Activated CD8-positive, alpha-beta memory T cell treated with anti-CD3 and anti-CD28 coated beads, Interleukin-2, amount 50 U/mL, for 48 hours (primary cell): Measurements from ENCODE around the gene HOXA7.

Source experiments
- DNase-seq: peaks from one replicate; pipeline ENCODE4 v3.0.0-alpha.2; 2020

The HOXA7 gene

DNA sequence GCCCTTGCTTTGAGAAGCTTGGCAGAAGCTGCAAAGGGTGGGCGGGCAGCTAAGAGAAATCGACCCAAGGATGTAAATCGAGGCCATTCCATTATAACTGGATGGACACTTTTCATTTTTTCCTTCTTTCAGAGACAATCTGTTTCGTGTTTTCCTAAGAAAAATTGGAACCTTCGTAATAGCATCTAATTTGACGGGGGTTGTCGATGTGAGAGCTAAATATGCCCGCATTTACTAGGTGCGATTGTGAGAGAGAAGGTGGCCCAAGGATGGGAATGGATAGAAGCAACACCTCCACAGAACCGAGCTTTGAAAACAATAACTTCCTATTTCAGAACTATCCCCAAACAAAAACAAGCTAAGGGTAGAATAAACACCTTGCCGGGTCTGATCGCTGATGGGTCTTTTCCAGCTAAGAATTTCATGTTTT is 25.1 kb downstream of the HOXA7 start:
- no peak for DNase-seq

- DNase-seq = peak; percentile 76
Observed at GRCh38 chr7:27130540-27131389, 25.7 kb downstream of the HOXA7 start, which contains the start of gene HOXA4. HOXA4 (minus strand) TSS chr7:27130757; CDS start chr7:27130733, 24 bp downstream.

GRCh38 chr7:27129729-27130539 is 26.5 kb downstream of the HOXA7 start:
- DNase-seq = no peak

GRCh38 chr7:27128776-27129728 is 27.4 kb downstream of the HOXA7 start:
- no peak for DNase-seq

DNA sequence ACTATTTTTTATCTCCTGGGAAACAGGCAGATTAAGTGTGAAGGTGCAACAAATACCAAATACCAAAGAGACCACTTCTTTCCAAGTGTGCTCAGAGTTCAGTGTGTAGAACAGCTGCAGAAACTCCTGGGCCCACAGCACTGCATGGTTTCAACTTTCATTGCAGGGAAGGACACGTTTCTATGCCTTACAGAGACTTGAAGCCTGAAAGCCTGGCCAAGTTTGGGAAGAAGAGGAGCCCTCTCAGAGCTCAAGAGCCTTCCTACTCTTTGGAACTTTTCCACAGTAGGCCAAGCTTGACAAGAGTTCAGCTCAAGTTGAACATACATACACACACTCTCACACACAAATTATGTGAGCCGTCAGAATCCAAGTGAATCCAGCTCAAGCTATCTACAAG is 28.4 kb downstream of the HOXA7 start:
- DNase-seq = no peak

GRCh38 chr7:27126596-27127327 is 29.7 kb downstream of the HOXA7 start:
- DNase-seq = no peak

DNA sequence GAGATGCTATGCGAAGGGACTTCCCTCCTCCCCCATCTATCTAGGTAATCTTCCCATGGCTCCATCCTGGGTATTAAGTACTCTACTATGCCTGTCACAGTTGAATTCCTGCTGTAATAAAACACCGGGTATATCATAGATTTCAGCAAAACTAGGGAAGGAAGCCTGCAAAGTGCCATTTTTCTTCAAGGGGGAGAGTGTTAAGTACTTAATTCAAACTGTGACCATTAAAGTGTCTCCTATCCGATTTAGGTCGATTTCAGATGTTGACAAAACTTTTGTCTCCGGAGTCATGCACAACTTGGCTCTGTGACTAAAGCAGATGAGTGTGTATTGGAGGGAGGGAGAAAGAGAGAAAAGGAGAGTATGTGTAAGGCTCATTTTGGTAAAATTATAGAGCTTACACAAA is 30.5 kb downstream of the HOXA7 start:
- no peak for DNase-seq

GRCh38 chr7:27124902-27125689 is 31.4 kb downstream of the HOXA7 start:
- DNase-seq = no peak

DNA sequence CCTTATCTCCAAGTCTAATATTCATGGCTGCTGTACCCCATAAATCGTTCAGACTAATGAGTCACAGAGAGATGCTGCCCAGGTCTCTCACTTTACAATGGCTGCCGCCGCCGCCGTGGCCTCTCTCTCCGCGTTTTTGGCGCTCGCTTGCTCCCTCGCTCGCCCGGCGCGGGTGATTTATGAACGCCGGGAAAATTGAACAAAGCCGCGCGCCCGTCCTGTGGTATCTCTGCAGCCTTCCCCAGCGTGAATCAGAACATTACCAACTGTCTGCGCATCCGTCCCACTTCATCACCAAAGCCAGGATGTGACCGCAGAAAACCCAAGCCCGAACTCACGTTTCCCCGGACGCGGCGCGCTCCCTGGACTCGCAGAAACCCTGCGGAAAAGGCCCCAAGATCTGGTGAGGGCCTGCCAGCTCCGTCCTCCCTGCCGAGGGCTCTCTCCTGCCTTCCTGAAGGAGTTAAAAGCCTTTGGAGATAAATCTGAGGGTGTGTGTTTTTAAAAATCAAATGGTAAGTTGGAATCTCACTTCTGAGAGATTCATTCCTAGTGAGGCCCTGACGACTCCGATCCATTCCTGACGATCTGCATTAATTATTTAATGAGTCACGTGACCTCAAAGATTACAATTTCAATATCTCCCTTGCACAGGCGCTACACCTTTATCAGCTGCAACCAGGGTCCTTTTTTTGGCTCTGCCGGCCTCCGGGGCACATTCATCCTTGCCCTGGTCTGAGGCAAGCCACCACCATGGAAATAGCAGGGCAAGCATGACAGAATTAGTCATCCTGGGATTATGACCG is 32.2 kb downstream of the HOXA7 start:
- DNase-seq = no peak

DNA sequence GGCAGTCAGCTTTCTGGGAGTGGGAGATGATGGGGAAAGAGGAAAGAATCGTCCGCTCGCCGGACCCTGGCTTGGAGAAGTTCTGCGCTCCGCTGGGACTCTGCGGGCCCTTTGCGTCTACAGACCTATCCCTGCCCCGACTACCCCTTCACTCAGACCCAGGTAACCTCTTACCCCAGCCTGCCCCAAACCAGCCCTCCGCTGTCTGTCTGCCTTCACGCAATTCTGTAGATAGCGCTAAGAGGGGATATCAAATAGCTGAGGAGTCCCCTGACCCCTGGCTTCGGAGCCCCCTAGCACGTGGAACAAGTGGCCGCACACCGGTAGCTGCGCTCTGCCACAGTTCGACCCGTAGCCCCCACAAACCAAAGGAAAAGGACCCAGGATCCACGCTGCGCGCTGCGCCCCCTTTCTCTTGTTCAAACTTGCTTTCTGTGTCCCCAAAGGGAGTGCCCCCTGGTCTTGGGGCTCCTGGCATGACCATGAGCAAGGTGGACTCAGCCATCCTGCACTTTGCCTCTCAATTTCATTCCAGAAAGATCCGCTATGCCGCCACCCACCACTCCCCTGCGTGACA is 32.9 kb downstream of the HOXA7 start:
- DNase-seq = no peak

GRCh38 chr7:27123007-27123476 is 33.4 kb downstream of the HOXA7 start:
- DNase-seq = no peak

- no peak for DNase-seq
Observed at GRCh38 chr7:27122077-27122910, 34.2 kb downstream of the HOXA7 start.

GRCh38 chr7:27121684-27122076 is 34.8 kb downstream of the HOXA7 start:
- DNase-seq = no peak

DNA sequence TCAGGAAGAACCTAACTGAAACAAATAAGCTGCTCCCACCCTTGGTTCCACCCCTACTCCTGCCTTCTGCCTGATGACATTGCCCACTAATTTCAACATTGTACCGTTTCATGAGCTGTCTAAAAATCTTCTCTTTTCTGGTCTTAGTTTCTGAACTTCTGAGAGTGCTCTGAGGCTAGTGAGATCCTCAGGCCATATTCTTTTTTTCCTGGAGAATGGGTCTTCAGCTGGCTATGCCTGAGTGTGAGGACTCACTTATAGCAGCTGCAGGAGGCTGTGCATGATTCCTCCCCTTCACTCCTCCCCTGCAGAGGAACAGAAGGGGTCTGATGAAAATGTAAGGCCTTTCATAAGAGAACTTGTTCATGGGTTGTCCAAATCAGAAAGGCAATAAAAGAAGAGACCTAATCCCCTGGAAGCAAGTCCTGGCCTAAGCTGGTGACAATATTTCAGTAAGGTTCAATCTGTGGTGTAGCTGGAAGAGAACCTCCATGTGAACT is 37.0 kb downstream of the HOXA7 start:
- no peak for DNase-seq

GRCh38 chr7:27118580-27118979 is 37.9 kb downstream of the HOXA7 start:
- DNase-seq = no peak

- DNase-seq = no peak
Observed at GRCh38 chr7:27117887-27118491, 38.5 kb downstream of the HOXA7 start.

- DNase-seq = peak; percentile 36
Observed at GRCh38 chr7:27116962-27117886, 39.3 kb downstream of the HOXA7 start.
